Ishikawa (cell line): ENCODE results near the gene CSNK1G1.

Source experiments
- CEBPB ChIP-seq: IDR thresholded peaks from 2 replicates; pipeline ENCODE4 v1.6.1; 2012
- EP300 ChIP-seq: IDR thresholded peaks from 2 replicates; pipeline ENCODE4 v1.6.1; 2012; ENCODE audit warnings: borderline replicate concordance
- FOXM1 ChIP-seq: IDR thresholded peaks from 2 replicates; pipeline ENCODE4 v1.6.1; 2012; ENCODE audit warnings: low read depth, borderline replicate concordance
- RAD21 ChIP-seq: IDR thresholded peaks from 2 replicates; pipeline ENCODE4 v1.6.1; 2012; ENCODE audit warnings: low read depth
- TAF1 ChIP-seq: IDR thresholded peaks from 2 replicates; pipeline ENCODE4 v1.6.1; 2012; ENCODE audit warnings: low read depth, mild to moderate bottlenecking
- TCF12 ChIP-seq: IDR thresholded peaks from 2 replicates; pipeline ENCODE4 v1.6.1; 2012; ENCODE audit warnings: low read depth
- TF ChIP-seq, protein P1 (sequence below): IDR thresholded peaks from 2 replicates; pipeline ENCODE4 v1.6.1; 2012

DNA sequence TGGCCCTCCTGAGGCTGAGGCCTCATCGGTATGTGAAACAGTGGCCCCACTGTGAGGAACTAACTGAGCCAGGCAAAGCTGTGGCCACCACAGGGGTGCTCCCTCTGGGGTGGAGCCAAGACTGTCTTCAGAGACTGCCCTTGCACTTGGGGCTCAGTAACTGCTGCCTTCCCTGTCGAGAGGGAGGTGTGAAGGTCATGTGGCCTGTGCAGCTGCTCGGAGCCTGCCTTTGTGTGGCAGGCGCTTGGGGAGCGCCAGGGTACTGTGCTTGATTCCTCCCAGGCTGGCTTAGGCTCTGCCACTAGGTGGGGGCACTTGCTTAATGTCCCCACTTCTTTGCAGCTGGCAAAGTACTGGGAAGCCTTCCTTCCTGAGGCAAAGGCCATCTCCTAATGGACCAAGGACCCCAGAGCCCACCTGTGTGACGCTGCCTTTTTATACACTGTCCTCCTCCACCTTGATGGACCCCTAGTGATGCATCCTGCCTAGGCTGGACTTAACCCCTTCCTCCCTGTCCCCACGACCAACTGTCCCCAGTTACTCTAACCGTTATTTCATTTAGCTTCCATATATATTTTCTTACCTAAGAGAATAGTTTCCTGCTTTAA lies 218.6 kb downstream of the CSNK1G1 start:
- no peak for TF ChIP-seq CEBPB
- TF ChIP-seq FOXM1, result no peak
- TF ChIP-seq, protein P1, sequence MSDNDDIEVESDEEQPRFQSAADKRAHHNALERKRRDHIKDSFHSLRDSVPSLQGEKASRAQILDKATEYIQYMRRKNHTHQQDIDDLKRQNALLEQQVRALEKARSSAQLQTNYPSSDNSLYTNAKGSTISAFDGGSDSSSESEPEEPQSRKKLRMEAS, result no peak
- no peak for TF ChIP-seq TCF12
- no peak for TF ChIP-seq EP300
- TF ChIP-seq TAF1, result no peak
- no peak for TF ChIP-seq RAD21
